Measurements from ENCODE around the gene DHPS. TPM values are rescaled to one million over a fixed set of nuclear protein-coding genes. Genes with fewer than 3 reads are reported as not detected.
A peak's percentile ranks its signal among the peaks of the same experiment; 100 is the strongest.

Gene DHPS
- total and polyA plus RNA-seq, 2 donors (not counting 3 experiments of a cell fraction or from before 2014, with no cell fraction given), result 68.4 to 90.1 TPM

- H3K4me3 ChIP-seq (replicated peaks in 1 of 3; ENCODE audit: insufficient read depth in 1 of 3, low read depth in 1 of 3, low read length in 3 of 3), result no peak overlapping the region
- no peak overlapping the region for H3K4me2 ChIP-seq (ENCODE audit: insufficient read depth, low read length)
- POLR2A ChIA-PET, result no interaction called here
- H2AFZ ChIP-seq (ENCODE audit: low read depth, low read length), result peak overlapping the region; percentile 60
- no peaks in the 10 kb centered on the region for H3K36me3 ChIP-seq (ENCODE audit: control insufficient read depth in 2 of 2, extremely low read depth in 1 of 2, insufficient read depth in 2 of 2, low read length in 2 of 2)
- H3K4me1 ChIP-seq (ENCODE audit: control insufficient read depth, extremely low read depth, insufficient read depth, low read length), result no peaks in the 10 kb centered on the region
- H3K9me1 ChIP-seq (replicated peaks; ENCODE audit: control insufficient read depth, extremely low read depth, insufficient read depth, low read length), result no peaks in the 10 kb centered on the region
- peak; percentile 87 for FAIRE-seq
- dilution Hi-C loops (cut with MboI; ENCODE audit: extremely low pct_ligation_motif_present, low sequenced_read_pairs) (no loop called here), intact Hi-C loops (cut with micrococcal nuclease) (loop anchor here (2.0 kb wide), 1 partner anchor 27 kb away; the partner anchor contains the start of genes MAN2B1 and WDR83)
- no peaks in the 10 kb centered on the region for H3K27me3 ChIP-seq (ENCODE audit: control insufficient read depth in 2 of 2, insufficient read depth in 2 of 2, low read length in 2 of 2)
- H3K9me3 ChIP-seq (replicated peaks; ENCODE audit: control insufficient read depth, insufficient read depth, low read length), result no peaks in the 10 kb centered on the region
- H3K79me2 ChIP-seq (ENCODE audit: control insufficient read depth, insufficient read depth, low read length), result no peaks in the 10 kb centered on the region
- BruUV-seq (replicated peaks), result no TSS peak
- CTCF ChIA-PET, result interaction anchor here (0.6 to 2.0 kb wide), 20 partner anchors 9 to 716 kb away, joined by 3 to 20 read pairs (median 3); partner anchors contain the start of genes MAN2B1, WDR83, ZNF490 and ZNF791
- H3K9ac ChIP-seq (replicated peaks; ENCODE audit: extremely low read depth, insufficient read depth, low read length), result no peak overlapping the region
- H3K27ac ChIP-seq (ENCODE audit: insufficient read depth, low read depth, low read length), result no peak overlapping the region
- DNase-seq (ENCODE audit: low read depth, low spot score), result peak; percentile 69
- H4K20me1 ChIP-seq (replicated peaks; ENCODE audit: control insufficient read depth, extremely low read depth, insufficient read depth, low read length), result no peaks in the 10 kb centered on the region
- TF ChIP-seq POLR2A (IDR thresholded peaks at IDR 0.05; ENCODE audit: low read depth, low read length) (no peak), GATA2 (IDR thresholded peaks at IDR 0.05; ENCODE audit: insufficient read depth, insufficient read length, low read depth, low read length) (no peak), FOS (IDR thresholded peaks at IDR 0.05; ENCODE audit: borderline replicate concordance, insufficient read depth, low read length) (no peak), MAX (IDR thresholded peaks at IDR 0.05; ENCODE audit: insufficient read depth, insufficient read length) (no peak), JUN (IDR thresholded peaks at IDR 0.05; ENCODE audit: borderline replicate concordance, insufficient read depth, insufficient read length, low read depth) (no peak), EZH2 (IDR thresholded peaks at IDR 0.05; ENCODE audit: borderline replicate concordance, low read depth, low read length, severe bottlenecking) (no peak), MYC (IDR thresholded peaks at IDR 0.05; ENCODE audit: low read depth, low read length) (peak; percentile 51), POLR2AphosphoS5 (IDR thresholded peaks at IDR 0.05; ENCODE audit: insufficient read depth, low read depth, low read length) (no peak), CTCF (IDR thresholded peaks at IDR 0.05; ENCODE audit: extremely low read depth in 1 of 2, insufficient read depth in 1 of 2, low read depth in 1 of 2, low read length in 2 of 2) (peak; percentile 72 to 86)
Observed at GRCh38 chr19:12639901-12640613, 41.6 kb downstream of the DHPS start.
